ENCODE measurements around the gene UFD1.

UFD1 gene

DNA sequence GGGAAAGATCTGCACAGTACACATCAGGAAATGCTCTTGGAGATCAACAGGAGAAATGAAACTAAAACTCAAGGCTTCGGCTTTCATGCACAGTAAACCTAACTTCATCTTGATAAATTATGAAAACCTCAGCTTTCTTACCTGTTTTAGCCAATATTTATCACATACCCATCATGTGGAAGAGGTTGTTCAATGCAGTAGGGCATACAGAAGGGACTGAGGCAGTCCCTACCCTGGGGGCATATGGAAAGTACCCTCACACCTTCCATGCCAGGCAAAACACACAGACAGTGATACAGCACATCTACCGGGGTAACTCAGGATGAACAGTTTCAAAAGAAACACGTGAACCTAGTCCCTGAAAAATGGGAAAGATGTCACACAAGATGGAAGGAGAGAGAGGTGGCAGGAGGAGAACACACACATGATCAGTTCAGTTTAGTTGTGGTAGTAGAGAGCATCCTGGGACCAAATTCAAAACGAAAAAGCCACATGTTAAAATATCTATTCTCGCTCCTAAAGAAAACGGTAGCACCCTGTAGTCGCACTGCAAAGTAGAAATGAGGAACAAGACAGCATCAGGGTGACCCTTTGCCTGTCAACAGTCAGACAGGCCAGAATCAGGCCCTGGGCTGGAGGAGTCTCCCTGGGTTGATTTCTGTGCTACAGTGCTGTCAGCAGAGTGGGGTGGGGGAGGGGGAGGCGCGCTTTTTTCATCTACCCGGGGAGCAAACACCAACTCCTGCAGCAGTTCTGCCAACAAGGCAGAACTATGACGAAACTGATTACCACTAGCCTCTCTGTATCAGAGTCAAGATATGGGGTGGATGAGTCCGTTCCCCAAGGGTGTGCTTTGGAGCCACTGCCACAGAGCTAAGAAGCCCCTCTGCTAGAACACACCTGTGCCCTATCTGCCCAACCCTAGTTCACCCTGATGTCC lies 48.8 kb downstream of the UFD1 start:
- peak; percentile 60 for DNase-seq (ENCODE audit: low spot score)

DNA sequence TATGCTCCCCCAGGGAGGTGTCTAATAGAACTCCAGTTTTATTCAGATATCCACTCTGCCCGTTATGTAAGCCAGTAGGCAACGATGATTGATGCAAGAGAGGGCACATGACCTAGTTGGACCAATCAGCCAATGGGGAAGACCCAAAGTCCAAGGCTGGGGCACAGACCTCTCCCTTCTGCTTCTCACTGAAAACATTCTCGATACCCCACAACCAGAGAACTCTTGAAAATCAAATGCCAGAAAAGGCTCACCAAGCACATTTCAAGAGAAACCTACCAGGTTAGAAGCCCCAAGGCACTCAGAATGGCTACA lies 54.9 kb downstream of the UFD1 start:
- DNase-seq (ENCODE audit: low spot score) = no peak

- no peak for DNase-seq (ENCODE audit: low spot score)
Measured at GRCh38 chr22:19422440-19423301, 56.3 kb downstream of the UFD1 start.

DNA sequence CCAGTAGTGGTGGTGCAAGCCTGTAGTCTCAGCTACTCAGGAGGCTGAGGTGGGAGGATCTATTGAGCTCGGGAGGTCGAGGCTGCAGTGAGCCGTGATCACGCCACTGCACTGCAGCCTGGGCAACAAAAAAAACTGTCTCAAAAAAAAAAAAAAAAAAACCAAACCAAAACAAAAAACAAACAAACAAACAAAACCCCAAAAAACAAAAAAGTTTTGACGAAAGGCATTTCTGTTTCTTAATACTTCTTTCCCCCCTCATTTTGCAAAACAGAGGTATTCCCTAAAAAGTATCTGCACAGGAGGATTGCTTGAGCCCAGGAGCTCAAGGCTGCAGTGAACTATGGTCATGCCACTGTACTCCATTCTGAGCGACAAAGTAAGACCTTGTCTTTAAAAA lies 58.7 kb downstream of the UFD1 start:
- DNase-seq (ENCODE audit: low spot score) = no peak

GRCh38 chr22:19419464-19420178 lies 59.4 kb downstream of the UFD1 start:
- no peak for DNase-seq (ENCODE audit: low spot score)

- DNase-seq (ENCODE audit: low spot score) = no peak
Measured at GRCh38 chr22:19419086-19419463, 59.9 kb downstream of the UFD1 start.

- DNase-seq (ENCODE audit: low spot score) = no peak
Measured at GRCh38 chr22:19412923-19413322, 66.1 kb downstream of the UFD1 start.

- no peak for DNase-seq (ENCODE audit: low spot score)
Measured at GRCh38 chr22:19412478-19412877, 66.5 kb downstream of the UFD1 start.

- no peak for DNase-seq (ENCODE audit: low spot score)
Measured at GRCh38 chr22:19411690-19412045, 67.3 kb downstream of the UFD1 start.

DNA sequence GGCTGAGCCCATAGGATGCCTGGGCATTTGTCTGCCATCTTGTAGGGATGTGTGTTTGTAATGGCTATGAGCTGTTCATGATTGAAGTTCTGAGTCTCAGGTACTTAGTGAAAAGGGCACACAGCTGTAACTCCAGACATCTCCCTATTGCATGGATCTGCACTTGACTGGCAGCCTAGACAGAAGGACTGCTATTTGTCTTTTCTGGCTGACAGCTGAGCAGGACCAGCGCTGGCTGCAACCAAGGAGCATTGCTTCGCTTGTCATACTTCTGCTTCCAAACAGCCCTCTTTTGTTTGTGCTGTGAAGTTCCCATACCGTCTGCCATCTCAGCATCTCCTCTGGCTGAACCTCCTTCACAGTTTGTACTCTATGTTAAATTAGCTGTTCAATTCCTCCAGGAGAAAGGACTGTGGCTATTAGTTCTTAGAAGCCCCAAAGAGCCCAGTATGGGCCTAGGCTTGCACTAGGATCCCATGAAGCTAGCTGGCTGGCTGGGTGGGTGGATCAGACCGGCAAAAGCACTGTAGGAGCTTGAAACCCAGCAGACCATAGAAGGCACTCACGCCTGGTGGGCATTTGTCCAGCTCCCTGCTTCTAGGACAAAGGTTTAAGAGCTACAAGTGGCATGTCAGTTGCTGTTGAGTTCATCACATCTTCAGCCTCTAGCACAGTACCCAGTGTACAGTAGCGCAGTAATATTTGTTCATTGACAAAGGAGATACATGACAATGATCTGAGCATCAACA lies 67.9 kb downstream of the UFD1 start:
- no peak for DNase-seq (ENCODE audit: low spot score)

DNA sequence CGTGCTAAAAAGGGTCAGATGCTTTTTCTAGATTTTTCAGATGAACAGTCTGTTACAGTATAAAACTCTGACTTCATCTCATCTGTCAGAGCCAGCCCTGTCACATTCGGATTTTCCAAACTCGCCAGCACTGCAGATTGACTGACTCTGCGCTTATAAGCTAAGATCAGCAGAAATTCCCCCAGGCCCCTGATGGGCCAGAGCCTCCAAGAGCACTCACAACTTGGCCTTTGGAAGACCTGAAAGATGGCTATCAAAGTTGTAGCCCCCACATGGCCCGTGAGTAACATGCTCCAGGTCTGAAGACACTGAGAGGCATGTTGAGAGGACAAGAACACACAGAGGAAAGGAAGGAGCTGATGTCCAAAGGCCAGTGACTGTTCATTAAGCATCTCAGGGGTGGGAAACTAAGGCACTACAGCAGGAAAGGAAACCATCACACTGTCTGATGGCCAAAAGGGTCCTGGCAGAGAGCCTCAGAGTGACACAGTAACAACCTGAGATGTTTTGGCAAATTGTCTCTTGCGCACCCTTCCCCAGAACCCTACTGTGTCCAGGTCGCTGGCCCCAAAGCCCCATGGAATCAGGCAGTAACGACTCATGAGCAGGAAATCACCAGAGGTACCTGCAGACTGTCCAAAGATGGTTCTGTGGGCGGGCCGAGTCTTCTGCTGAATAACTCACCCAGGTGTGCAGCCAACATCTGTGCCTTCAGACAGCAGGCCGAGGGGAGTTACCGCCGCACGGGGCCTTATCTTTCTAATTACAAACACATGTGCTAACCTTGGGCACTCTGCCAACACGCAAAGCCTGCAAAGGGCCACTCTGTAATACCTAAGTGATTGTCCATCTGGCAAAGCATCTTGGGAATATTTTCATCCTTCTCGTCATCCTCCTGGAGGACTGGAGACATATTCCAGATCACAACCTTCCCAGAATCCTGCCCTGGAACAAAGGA lies 71.1 kb downstream of the UFD1 start:
- DNase-seq (ENCODE audit: low spot score) = no peak

DNA sequence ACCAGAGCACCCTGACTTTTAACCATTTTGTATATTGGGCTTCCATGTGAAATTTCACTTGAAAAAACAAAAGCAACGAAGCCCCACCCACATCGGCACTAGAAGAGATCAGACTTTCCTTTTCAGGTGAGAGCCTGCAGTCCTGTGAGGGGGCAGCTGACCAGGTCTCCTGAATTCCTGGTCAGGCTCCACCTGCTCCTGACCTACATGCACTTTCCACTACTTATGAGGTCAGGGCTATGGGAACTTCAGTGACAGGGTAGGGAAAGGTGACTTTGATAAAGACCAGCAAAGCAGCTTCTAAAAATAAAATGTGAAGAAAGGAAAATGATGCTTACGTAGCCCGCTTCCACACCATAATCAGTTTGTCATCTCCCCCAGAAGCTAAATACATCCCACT lies 72.1 kb downstream of the UFD1 start:
- no peak for DNase-seq (ENCODE audit: low spot score)

DNA sequence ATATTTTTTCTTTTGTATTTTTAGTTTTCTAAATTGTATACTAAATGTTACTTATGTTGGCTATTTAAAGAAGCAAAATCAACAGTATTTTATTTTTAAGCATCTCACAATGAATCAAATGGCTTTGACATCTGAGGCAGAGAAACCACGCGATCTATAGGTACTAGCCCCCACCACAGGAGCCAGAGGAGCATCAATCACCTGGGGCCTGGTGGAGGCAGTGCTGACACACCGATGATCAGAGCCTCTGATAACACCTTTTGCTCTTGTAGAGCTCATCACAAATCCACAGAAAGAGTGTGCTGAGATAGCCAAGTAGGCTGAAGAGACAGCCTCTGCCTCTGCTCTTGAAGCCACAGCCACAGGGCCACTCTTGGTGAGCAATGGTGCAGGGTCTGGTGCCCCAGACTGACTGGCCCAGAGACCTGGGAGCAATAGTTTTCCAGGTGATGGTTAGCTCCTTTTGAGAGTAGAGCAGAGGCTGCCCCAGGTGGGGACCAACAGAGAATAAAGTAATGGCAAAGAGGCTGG lies 72.6 kb downstream of the UFD1 start:
- DNase-seq (ENCODE audit: low spot score) = no peak

DNA sequence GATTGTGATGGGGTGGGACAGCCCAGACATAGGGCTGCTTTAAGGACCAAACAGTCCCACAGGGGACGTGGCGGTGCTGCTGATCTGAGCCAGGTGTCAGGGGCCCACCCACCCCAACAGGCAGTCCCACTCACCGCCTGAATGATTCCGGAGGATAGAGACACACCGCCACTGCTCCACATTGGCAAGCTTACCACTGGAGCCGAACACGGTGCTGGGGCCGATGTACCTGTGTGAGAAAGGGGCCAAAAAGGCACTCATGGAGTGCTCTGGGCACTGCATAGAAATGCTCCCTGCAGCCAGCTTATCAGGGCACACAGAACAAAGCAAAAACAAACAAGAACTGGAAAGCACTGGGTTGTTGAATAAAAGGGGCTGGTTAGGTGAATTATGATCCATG lies 73.3 kb downstream of the UFD1 start:
- no peak for DNase-seq (ENCODE audit: low spot score)

GRCh38 chr22:19405133-19405532 lies 73.9 kb downstream of the UFD1 start:
- DNase-seq (ENCODE audit: low spot score) = no peak

GRCh38 chr22:19404676-19405075 lies 74.3 kb downstream of the UFD1 start:
- no peak for DNase-seq (ENCODE audit: low spot score)

DNA sequence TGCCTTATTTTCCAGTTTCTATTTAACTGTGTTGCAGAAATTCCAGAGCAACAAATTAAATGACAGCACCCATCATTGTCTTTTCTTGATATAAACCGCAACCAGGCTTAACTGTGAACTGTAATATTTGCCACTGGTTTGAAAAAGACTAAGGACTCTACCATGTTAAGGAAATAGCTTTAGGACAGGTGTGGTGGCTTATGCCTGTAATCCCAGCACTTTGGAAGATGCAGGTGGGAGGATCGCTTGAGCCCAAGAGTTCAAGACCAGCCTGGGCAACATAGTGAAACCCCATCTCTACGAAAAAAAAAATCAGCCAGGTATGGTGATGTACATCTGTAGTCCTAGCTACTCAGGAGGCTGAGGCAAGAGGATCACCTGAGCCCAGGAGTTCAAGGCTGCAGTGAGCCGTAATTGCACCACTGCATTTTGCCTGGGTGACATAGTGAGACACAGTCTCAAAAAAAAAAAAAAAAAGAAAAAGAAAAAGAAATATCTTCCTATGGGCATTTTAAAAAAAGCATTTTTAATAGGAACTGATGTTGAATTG lies 76.3 kb downstream of the UFD1 start:
- no peak for DNase-seq (ENCODE audit: low spot score)

DNA sequence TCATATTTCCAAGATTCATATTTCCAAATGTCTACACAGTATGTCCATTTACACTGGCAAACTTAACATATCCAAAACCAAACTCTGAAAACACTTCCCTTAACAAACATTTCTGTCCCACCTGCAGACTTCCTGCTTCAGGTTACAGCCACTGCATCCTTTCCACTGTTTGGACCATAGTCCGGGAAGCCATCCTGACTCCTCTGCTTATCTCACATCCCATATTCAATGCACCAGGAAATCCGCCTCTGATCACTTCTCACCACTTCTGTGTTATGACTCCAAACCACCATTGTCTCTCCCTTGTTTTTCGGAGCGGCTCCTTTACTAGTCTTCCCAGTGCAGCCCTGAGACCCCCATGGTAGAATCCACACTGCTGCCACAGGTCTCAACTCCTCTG lies 77.5 kb downstream of the UFD1 start:
- DNase-seq (ENCODE audit: low spot score) = no peak

- DNase-seq (ENCODE audit: low spot score) = no peak
Measured at GRCh38 chr22:19400881-19401280, 78.1 kb downstream of the UFD1 start.
